Epithelial cell of proximal tubule (primary cell): ENCODE measurements around the gene ROR1. TPM values are rescaled to one million over a fixed set of nuclear protein-coding genes. Genes with fewer than 3 reads are reported as not detected.

Source experiments
- DNase-seq: peaks from one replicate; pipeline ENCODE4 v3.0.0-alpha.2; 2011; ENCODE audit warnings: low read depth
- H3K4me3 ChIP-seq: 2 replicates; pipeline ENCODE4 v1.5.1; 2011; ENCODE audit warnings: low read depth, mild to moderate bottlenecking, low read length
- CTCF ChIP-seq: conservative IDR thresholded peaks from 2 replicates; pipeline ENCODE4 v1.5.1; 2012; ENCODE audit warnings: low read depth, mild to moderate bottlenecking, low read length
- total RNA-seq: library from RNA; depleted of rRNA; stranded (reverse); fragments of >200 nt; gene quantifications from 2 replicates; pipeline ENCODE4 v1.2.3, GENCODE V29; 2015

The ROR1 gene
- total RNA-seq, 1 donor from 2014 or later = 5.9 TPM

- H3K4me3 ChIP-seq = no peak overlapping the region
- TF ChIP-seq CTCF = no peak
- DNase-seq = no peak
Measured at GRCh38 chr1:64137412-64137803, 363.6 kb downstream of the ROR1 start.

GRCh38 chr1:64139877-64140276 lies 366.1 kb downstream of the ROR1 start:
- H3K4me3 ChIP-seq = no peak overlapping the region
- DNase-seq = no peak
- TF ChIP-seq CTCF = no peak

GRCh38 chr1:64140596-64140995 lies 366.8 kb downstream of the ROR1 start:
- DNase-seq = no peak
- H3K4me3 ChIP-seq = no peak overlapping the region
- TF ChIP-seq CTCF = no peak

GRCh38 chr1:64147045-64147724 lies 373.4 kb downstream of the ROR1 start:
- TF ChIP-seq CTCF = no peak
- no peak overlapping the region for H3K4me3 ChIP-seq
- no peak for DNase-seq

- H3K4me3 ChIP-seq = no peak overlapping the region
- DNase-seq = no peak
- no peak for TF ChIP-seq CTCF
Measured at GRCh38 chr1:64147759-64148158, 373.9 kb downstream of the ROR1 start.

- no peak overlapping the region for H3K4me3 ChIP-seq
- no peak for TF ChIP-seq CTCF
- DNase-seq = no peak
Measured at GRCh38 chr1:64150266-64150665, 376.4 kb downstream of the ROR1 start.

- no peak for DNase-seq
- no peak overlapping the region for H3K4me3 ChIP-seq
- no peak for TF ChIP-seq CTCF
Measured at GRCh38 chr1:64150729-64151230, 377.0 kb downstream of the ROR1 start.
